ENCODE measurements around the gene SNAPIN.
"Not testable (repeated sequence)": the region's sequence is repeated elsewhere in the genome, so short reads cannot be mapped to it uniquely, and the experiment has no call there.

The SNAPIN gene

GRCh38 chr1:153670859-153671627, 12.5 kb downstream of the SNAPIN start, which contains the start of gene ILF2:
TSS of gene ILF2 (minus strand) at chr1:153670993. CDS start at chr1:153670922, 71 bp downstream.
- H3K9ac ChIP-seq (ENCODE audit: low read depth, low read length) = peak within 1 kb of the TSS; percentile 99
- peaks cover 32% of the 10 kb centered on the region for H3K36me3 ChIP-seq (ENCODE audit: control insufficient read depth, insufficient read depth, low read length)
- no peaks in the 10 kb centered on the region for H3K27me3 ChIP-seq (ENCODE audit: control insufficient read depth, insufficient read depth, low read length)
- no peaks in the 10 kb centered on the region for H3K4me1 ChIP-seq (ENCODE audit: control insufficient read depth, insufficient read depth, low read length)
- H3K9me3 ChIP-seq (ENCODE audit: control insufficient read depth, insufficient read depth, low read length) = no peaks in the 10 kb centered on the region
- peak within 1 kb of the TSS; percentile 98 for H3K4me3 ChIP-seq (ENCODE audit: low read depth, low read length)

- H3K4me1 ChIP-seq (ENCODE audit: control insufficient read depth, insufficient read depth, low read length); H3K9me3 ChIP-seq (ENCODE audit: control insufficient read depth, insufficient read depth, low read length): not testable (repeated sequence)
Observed at GRCh38 chr1:153671628-153672353, 13.3 kb downstream of the SNAPIN start.

GRCh38 chr1:153673511-153673910, 15.0 kb downstream of the SNAPIN start:
- Histone ChIP-seq H3K27me3 (ENCODE audit: control insufficient read depth, insufficient read depth, low read length) (peaks cover 8% of the 10 kb centered on the region), H3K4me1 (ENCODE audit: control insufficient read depth, insufficient read depth, low read length) (no peaks in the 10 kb centered on the region), H3K9me3 (ENCODE audit: control insufficient read depth, insufficient read depth, low read length) (no peaks in the 10 kb centered on the region), H3K9ac (ENCODE audit: low read depth, low read length) (no peak overlapping the region), H3K4me3 (ENCODE audit: low read depth, low read length) (no peak overlapping the region), H3K36me3 (ENCODE audit: control insufficient read depth, insufficient read depth, low read length) (peaks cover 8% of the 10 kb centered on the region)

More at GRCh38 chr1:153671628-153672353, 13.3 kb downstream of the SNAPIN start:
- H3K36me3 ChIP-seq (ENCODE audit: control insufficient read depth, insufficient read depth, low read length) = peaks cover 24% of the 10 kb centered on the region
- peak overlapping the region; percentile 70 for H3K4me3 ChIP-seq (ENCODE audit: low read depth, low read length)
- H3K27me3 ChIP-seq (ENCODE audit: control insufficient read depth, insufficient read depth, low read length) = not testable (repeated sequence)
- H3K9ac ChIP-seq (ENCODE audit: low read depth, low read length) = peak overlapping the region; percentile 70

GRCh38 chr1:153677718-153678518, 19.4 kb downstream of the SNAPIN start:
- Histone ChIP-seq H3K9ac (ENCODE audit: low read depth, low read length) (no peak overlapping the region), H3K4me3 (ENCODE audit: low read depth, low read length) (peak overlapping the region; percentile 87), H3K4me1 (ENCODE audit: control insufficient read depth, insufficient read depth, low read length) (peaks cover 3% of the 10 kb centered on the region), H3K36me3 (ENCODE audit: control insufficient read depth, insufficient read depth, low read length) (no peaks in the 10 kb centered on the region), H3K27me3 (ENCODE audit: control insufficient read depth, insufficient read depth, low read length) (peaks cover 31% of the 10 kb centered on the region), H3K9me3 (ENCODE audit: control insufficient read depth, insufficient read depth, low read length) (no peaks in the 10 kb centered on the region)

- Histone ChIP-seq H3K36me3 (ENCODE audit: control insufficient read depth, insufficient read depth, low read length) (no peaks in the 10 kb centered on the region), H3K27me3 (ENCODE audit: control insufficient read depth, insufficient read depth, low read length) (peaks cover 31% of the 10 kb centered on the region), H3K9me3 (ENCODE audit: control insufficient read depth, insufficient read depth, low read length) (no peaks in the 10 kb centered on the region), H3K9ac (ENCODE audit: low read depth, low read length) (peak within 1 kb of the TSS; percentile 16), H3K4me3 (ENCODE audit: low read depth, low read length) (peak within 1 kb of the TSS; percentile 87), H3K4me1 (ENCODE audit: control insufficient read depth, insufficient read depth, low read length) (peaks cover 3% of the 10 kb centered on the region)
Observed at GRCh38 chr1:153678519-153679336, 20.2 kb downstream of the SNAPIN start, which contains the start of gene NPR1. TSS of gene NPR1 (plus strand) at chr1:153678688. CDS start at chr1:153679109, 421 bp downstream.

- Histone ChIP-seq H3K4me3 (ENCODE audit: low read depth, low read length) (peak overlapping the region; percentile 87), H3K36me3 (ENCODE audit: control insufficient read depth, insufficient read depth, low read length) (no peaks in the 10 kb centered on the region), H3K9ac (ENCODE audit: low read depth, low read length) (peak overlapping the region; percentile 16), H3K9me3 (ENCODE audit: control insufficient read depth, insufficient read depth, low read length) (no peaks in the 10 kb centered on the region), H3K27me3 (ENCODE audit: control insufficient read depth, insufficient read depth, low read length) (peaks cover 31% of the 10 kb centered on the region), H3K4me1 (ENCODE audit: control insufficient read depth, insufficient read depth, low read length) (peaks cover 3% of the 10 kb centered on the region)
Observed at GRCh38 chr1:153679337-153680119, 21.0 kb downstream of the SNAPIN start.

GRCh38 chr1:153680120-153680403, 21.6 kb downstream of the SNAPIN start:
- Histone ChIP-seq H3K9me3 (ENCODE audit: control insufficient read depth, insufficient read depth, low read length) (no peaks in the 10 kb centered on the region), H3K36me3 (ENCODE audit: control insufficient read depth, insufficient read depth, low read length) (no peaks in the 10 kb centered on the region), H3K4me1 (ENCODE audit: control insufficient read depth, insufficient read depth, low read length) (peaks cover 3% of the 10 kb centered on the region), H3K27me3 (ENCODE audit: control insufficient read depth, insufficient read depth, low read length) (peaks cover 31% of the 10 kb centered on the region), H3K9ac (ENCODE audit: low read depth, low read length) (no peak overlapping the region), H3K4me3 (ENCODE audit: low read depth, low read length) (peak overlapping the region; percentile 87)

GRCh38 chr1:153682730-153683129, 24.2 kb downstream of the SNAPIN start:
- no peak overlapping the region for H3K4me3 ChIP-seq (ENCODE audit: low read depth, low read length)
- no peaks in the 10 kb centered on the region for H3K9me3 ChIP-seq (ENCODE audit: control insufficient read depth, insufficient read depth, low read length)
- no peaks in the 10 kb centered on the region for H3K36me3 ChIP-seq (ENCODE audit: control insufficient read depth, insufficient read depth, low read length)
- H3K4me1 ChIP-seq (ENCODE audit: control insufficient read depth, insufficient read depth, low read length) = peaks cover 3% of the 10 kb centered on the region
- H3K27me3 ChIP-seq (ENCODE audit: control insufficient read depth, insufficient read depth, low read length) = peaks cover 31% of the 10 kb centered on the region
- H3K9ac ChIP-seq (ENCODE audit: low read depth, low read length) = no peak overlapping the region

GRCh38 chr1:153683854-153684253, 25.4 kb downstream of the SNAPIN start:
- Histone ChIP-seq H3K36me3 (ENCODE audit: control insufficient read depth, insufficient read depth, low read length) (no peaks in the 10 kb centered on the region), H3K4me1 (ENCODE audit: control insufficient read depth, insufficient read depth, low read length) (peaks cover 3% of the 10 kb centered on the region), H3K4me3 (ENCODE audit: low read depth, low read length) (no peak overlapping the region), H3K9ac (ENCODE audit: low read depth, low read length) (no peak overlapping the region), H3K27me3 (ENCODE audit: control insufficient read depth, insufficient read depth, low read length) (peaks cover 22% of the 10 kb centered on the region), H3K9me3 (ENCODE audit: control insufficient read depth, insufficient read depth, low read length) (no peaks in the 10 kb centered on the region)

- Histone ChIP-seq H3K4me1 (ENCODE audit: control insufficient read depth, insufficient read depth, low read length) (peaks cover 3% of the 10 kb centered on the region), H3K9me3 (ENCODE audit: control insufficient read depth, insufficient read depth, low read length) (no peaks in the 10 kb centered on the region), H3K27me3 (ENCODE audit: control insufficient read depth, insufficient read depth, low read length) (peaks cover 15% of the 10 kb centered on the region), H3K36me3 (ENCODE audit: control insufficient read depth, insufficient read depth, low read length) (no peaks in the 10 kb centered on the region), H3K4me3 (ENCODE audit: low read depth, low read length) (no peak overlapping the region), H3K9ac (ENCODE audit: low read depth, low read length) (no peak overlapping the region)
Observed at GRCh38 chr1:153684892-153685291, 26.4 kb downstream of the SNAPIN start.
